ENCODE results near the gene GPI. TPM values are rescaled to one million over a fixed set of nuclear protein-coding genes. Genes with fewer than 3 reads are reported as not detected.

GPI gene
- total RNA-seq, 2 experiments from 2014 or later = 661 to 697 TPM

GRCh38 chr19:34343751-34344150 is 21.2 kb upstream of the GPI start:
- Mint-ChIP-seq H3K27me3 (ENCODE audit: low read depth) (no peaks in the 10 kb centered on the region), H3K36me3 (ENCODE audit: low read depth) (peaks cover 22% of the 10 kb centered on the region), H3K9me3 (ENCODE audit: insufficient read depth) (no peaks in the 10 kb centered on the region), H3K27ac (no peak overlapping the region), H3K4me1 (ENCODE audit: low read depth) (peaks cover 9% of the 10 kb centered on the region), H3K4me3 (no peak overlapping the region)
- ATAC-seq = no peak
- CTCF ChIA-PET = interaction anchor here (1.6 to 2.0 kb wide), 2 partner anchors 15 to 118 kb away, joined by 5 to 7 read pairs; no protein-coding TSS in a partner anchor
- no peak for DNase-seq
- POLR2A ChIA-PET = no interaction called here

DNA sequence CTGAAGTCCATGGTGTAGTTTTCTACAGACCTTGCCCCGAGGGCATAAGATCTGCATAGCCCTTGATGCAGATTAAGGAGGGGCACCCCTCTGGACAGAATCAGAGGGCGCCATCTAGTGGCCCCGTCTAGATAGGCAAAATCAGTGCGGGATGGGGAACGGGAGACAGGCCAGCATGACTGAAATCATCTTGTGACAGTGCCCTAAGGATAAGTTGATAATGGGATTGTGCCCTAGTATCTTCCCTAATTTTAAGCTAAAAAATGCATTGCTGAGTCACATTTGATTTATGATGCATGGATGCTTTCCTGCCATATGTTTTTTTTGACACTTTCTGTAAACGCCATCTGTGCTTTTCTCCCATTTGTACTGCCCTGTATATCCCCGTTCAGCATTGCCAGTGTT is 19.0 kb upstream of the GPI start:
- DNase-seq = peak; percentile 77
- CTCF ChIA-PET = interaction anchor here (0.6 to 2.4 kb wide), 33 partner anchors 8 to 304 kb away, joined by 3 to 15 read pairs (median 4); partner anchors contain the start of gene GPI
- POLR2A ChIA-PET = interaction anchor here (1.1 kb wide), 1 partner anchor 13 kb away, joined by 4 read pairs; no protein-coding TSS in a partner anchor

DNA sequence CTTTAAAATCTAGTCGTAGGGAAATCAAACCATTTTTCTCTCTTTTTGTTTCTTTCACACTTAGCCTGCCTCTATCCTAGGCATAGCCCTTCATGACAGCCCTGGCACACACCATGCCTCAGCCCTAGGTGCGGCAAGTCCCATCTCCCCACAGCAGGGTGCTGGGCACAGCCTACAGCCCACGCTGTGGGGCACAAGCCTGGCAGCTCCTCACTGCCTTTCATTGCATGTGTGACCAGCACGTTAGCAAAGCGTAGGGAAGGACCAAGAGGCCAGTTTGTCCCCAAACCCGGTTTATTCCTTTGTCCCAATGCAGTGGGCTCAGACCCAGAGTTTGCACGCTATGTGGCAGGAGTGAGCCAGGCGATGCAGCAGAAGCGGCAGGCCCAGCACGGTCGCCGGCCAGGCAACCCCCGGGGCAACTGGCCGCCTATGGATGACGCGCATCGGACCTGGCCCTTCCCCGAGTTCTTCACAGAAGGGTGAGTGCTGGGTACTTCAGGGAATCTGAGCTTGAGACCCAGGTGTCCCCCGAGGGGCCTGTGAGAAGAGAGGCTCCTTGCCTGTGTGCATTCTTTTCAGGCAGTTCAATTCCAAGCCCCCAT is 17.3 kb upstream of the GPI start:
- Mint-ChIP-seq H3K9me3 (ENCODE audit: insufficient read depth) (no peaks in the 10 kb centered on the region), H3K27me3 (ENCODE audit: low read depth) (no peaks in the 10 kb centered on the region), H3K36me3 (ENCODE audit: low read depth) (peaks cover 13% of the 10 kb centered on the region), H3K27ac (no peak overlapping the region), H3K4me3 (no peak overlapping the region), H3K4me1 (ENCODE audit: low read depth) (peaks cover 43% of the 10 kb centered on the region)
- ATAC-seq (no peak), DNase-seq (no peak)
- POLR2A ChIA-PET = interaction anchor here (0.8 kb wide), 1 partner anchor 10 kb away, joined by 3 read pairs; no protein-coding TSS in a partner anchor
- CTCF ChIA-PET = interaction anchor here (1.5 to 2.4 kb wide), 6 partner anchors 8 to 18 kb away, joined by 6 to 15 read pairs (median 10); partner anchors contain the start of gene GPI

More for the DNA sequence above, 19.0 kb upstream of the GPI start:
- H3K4me1 Mint-ChIP-seq (ENCODE audit: low read depth) = peaks cover 27% of the 10 kb centered on the region
- H3K4me3 Mint-ChIP-seq = no peak overlapping the region
- H3K27ac Mint-ChIP-seq = peak overlapping the region; percentile 9
- no peaks in the 10 kb centered on the region for H3K9me3 Mint-ChIP-seq (ENCODE audit: insufficient read depth)
- H3K27me3 Mint-ChIP-seq (ENCODE audit: low read depth) = no peaks in the 10 kb centered on the region
- ATAC-seq = peak; percentile 31
- peaks cover 21% of the 10 kb centered on the region for H3K36me3 Mint-ChIP-seq (ENCODE audit: low read depth)

GRCh38 chr19:34348899-34349487 is 16.0 kb upstream of the GPI start:
- H3K4me1 Mint-ChIP-seq (ENCODE audit: low read depth) = peaks cover 43% of the 10 kb centered on the region
- no peaks in the 10 kb centered on the region for H3K27me3 Mint-ChIP-seq (ENCODE audit: low read depth)
- CTCF ChIA-PET = interaction anchor here (0.8 to 3.1 kb wide), 4 partner anchors 10 to 81 kb away, joined by 3 to 20 read pairs (median 5); no protein-coding TSS in a partner anchor
- peaks cover 14% of the 10 kb centered on the region for H3K36me3 Mint-ChIP-seq (ENCODE audit: low read depth)
- POLR2A ChIA-PET = interaction anchor here (1.3 to 3.2 kb wide), 2 partner anchors 10 to 176 kb away, joined by 5 to 14 read pairs; partner anchors contain the start of gene LSM14A
- ATAC-seq (no peak), DNase-seq (no peak)
- H3K9me3 Mint-ChIP-seq (ENCODE audit: insufficient read depth) = no peaks in the 10 kb centered on the region
- H3K27ac Mint-ChIP-seq = peak overlapping the region; percentile 96
- no peak overlapping the region for H3K4me3 Mint-ChIP-seq

DNA sequence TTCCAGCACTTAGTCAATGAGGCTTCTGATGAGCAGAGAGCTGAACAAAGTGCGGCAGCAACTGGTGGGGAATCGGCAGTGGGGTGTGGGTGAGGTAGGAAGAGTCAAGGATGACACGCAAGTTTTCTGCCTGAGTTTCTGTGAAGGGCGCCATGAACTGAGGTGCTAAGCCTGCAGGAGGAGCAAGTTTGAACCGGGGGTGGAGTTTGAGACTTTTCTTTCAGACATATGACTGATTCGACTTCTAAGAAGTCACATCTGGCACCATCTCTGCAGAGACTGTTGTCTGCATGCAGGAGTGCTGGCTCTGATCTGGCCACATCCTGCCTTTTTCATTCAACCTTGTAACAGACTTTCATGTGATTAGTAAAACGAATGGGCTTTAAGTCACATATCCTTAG is 14.8 kb upstream of the GPI start:
- Mint-ChIP-seq H3K4me1 (ENCODE audit: low read depth) (peaks cover 43% of the 10 kb centered on the region), H3K27me3 (ENCODE audit: low read depth) (no peaks in the 10 kb centered on the region), H3K9me3 (ENCODE audit: insufficient read depth) (no peaks in the 10 kb centered on the region), H3K36me3 (ENCODE audit: low read depth) (peaks cover 17% of the 10 kb centered on the region), H3K27ac (peak overlapping the region; percentile 96), H3K4me3 (peak overlapping the region; percentile 46)
- POLR2A ChIA-PET = interaction anchor here (0.7 to 3.2 kb wide), 4 partner anchors 9 to 181 kb away, joined by 3 to 14 read pairs (median 4); partner anchors contain the start of gene LSM14A
- CTCF ChIA-PET = interaction anchor here (1.0 to 3.1 kb wide), 4 partner anchors 9 to 80 kb away, joined by 3 to 20 read pairs (median 5); no protein-coding TSS in a partner anchor
- ATAC-seq = peak; percentile 95
- DNase-seq = peak; percentile 92

DNA sequence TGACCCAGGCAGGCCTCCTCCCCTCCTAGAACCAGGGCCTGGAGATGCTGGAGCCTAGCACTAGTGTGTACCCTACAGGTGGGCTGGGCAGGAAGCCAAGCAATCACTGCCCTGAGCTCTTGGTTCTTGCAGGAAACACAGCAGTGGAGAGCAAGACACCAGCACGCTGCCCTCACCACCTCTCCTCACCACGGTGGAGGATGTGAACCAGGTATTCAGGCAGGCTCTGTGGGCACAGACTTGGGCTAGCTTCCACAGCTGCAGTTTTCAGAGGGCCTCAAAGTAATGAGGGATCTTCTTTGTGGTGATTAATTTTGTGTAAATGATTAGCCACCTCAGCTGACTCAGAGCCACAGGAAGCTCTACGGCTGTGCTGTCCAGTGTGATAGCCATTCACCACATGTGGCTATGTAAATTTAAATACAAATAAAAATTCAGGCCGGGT is 13.6 kb upstream of the GPI start:
- Mint-ChIP-seq H3K27ac (peak overlapping the region; percentile 92), H3K9me3 (ENCODE audit: insufficient read depth) (no peaks in the 10 kb centered on the region), H3K36me3 (ENCODE audit: low read depth) (peaks cover 12% of the 10 kb centered on the region), H3K4me1 (ENCODE audit: low read depth) (peaks cover 36% of the 10 kb centered on the region), H3K4me3 (peak overlapping the region; percentile 12), H3K27me3 (ENCODE audit: low read depth) (no peaks in the 10 kb centered on the region)
- CTCF ChIA-PET = interaction anchor here (0.8 to 3.1 kb wide), 4 partner anchors 8 to 47 kb away, joined by 3 to 20 read pairs (median 4); partner anchors contain the start of gene GPI
- POLR2A ChIA-PET = interaction anchor here (0.7 to 3.2 kb wide), 4 partner anchors 8 to 179 kb away, joined by 3 to 14 read pairs (median 4); partner anchors contain the start of genes LSM14A and UBA2
- DNase-seq (peak; percentile 54), ATAC-seq (no peak)

DNA sequence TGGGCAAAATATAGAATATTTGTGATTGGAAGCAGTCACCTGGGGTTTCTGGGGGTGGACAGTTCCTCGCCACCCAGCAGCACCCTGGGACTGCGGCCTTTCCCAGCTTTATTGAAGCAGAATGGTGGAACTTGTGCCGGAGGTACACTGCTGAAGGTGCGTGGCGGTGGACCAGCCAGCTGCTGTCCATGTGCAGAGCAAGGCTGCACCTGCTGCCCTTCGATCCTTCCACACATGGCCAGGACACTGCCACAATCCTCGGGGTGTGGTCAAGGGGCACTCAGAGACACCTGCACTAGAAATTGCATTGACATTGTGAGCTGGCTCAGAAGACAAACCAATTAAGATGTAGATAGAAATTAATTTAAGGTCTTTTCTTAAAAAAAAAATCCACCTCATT is 11.4 kb upstream of the GPI start:
- no peaks in the 10 kb centered on the region for H3K9me3 Mint-ChIP-seq (ENCODE audit: insufficient read depth)
- ATAC-seq = no peak
- no peak overlapping the region for H3K4me3 Mint-ChIP-seq

GRCh38 chr19:34355201-34355600 is 9.8 kb upstream of the GPI start:
- Mint-ChIP-seq H3K27ac (peak overlapping the region; percentile 26), H3K4me3 (no peak overlapping the region), H3K4me1 (ENCODE audit: low read depth) (peaks cover 48% of the 10 kb centered on the region), H3K9me3 (ENCODE audit: insufficient read depth) (no peaks in the 10 kb centered on the region), H3K27me3 (ENCODE audit: low read depth) (no peaks in the 10 kb centered on the region), H3K36me3 (ENCODE audit: low read depth) (peaks cover 23% of the 10 kb centered on the region)
- ChIA-PET CTCF (interaction anchor here (1.1 to 1.8 kb wide), 2 partner anchors 9 to 18 kb away, joined by 3 to 10 read pairs; no protein-coding TSS in a partner anchor), POLR2A (no interaction called here)
- DNase-seq = no peak
- ATAC-seq = no peak

More for the DNA sequence above, 11.4 kb upstream of the GPI start:
- POLR2A ChIA-PET = interaction anchor here (1.7 kb wide), 1 partner anchor 12 kb away, joined by 5 read pairs; the partner anchor contains the start of gene GPI
- CTCF ChIA-PET = no interaction called here
- Mint-ChIP-seq H3K36me3 (ENCODE audit: low read depth) (peaks cover 21% of the 10 kb centered on the region), H3K27me3 (ENCODE audit: low read depth) (no peaks in the 10 kb centered on the region), H3K27ac (no peak overlapping the region), H3K4me1 (ENCODE audit: low read depth) (peaks cover 48% of the 10 kb centered on the region)
- DNase-seq = no peak

DNA sequence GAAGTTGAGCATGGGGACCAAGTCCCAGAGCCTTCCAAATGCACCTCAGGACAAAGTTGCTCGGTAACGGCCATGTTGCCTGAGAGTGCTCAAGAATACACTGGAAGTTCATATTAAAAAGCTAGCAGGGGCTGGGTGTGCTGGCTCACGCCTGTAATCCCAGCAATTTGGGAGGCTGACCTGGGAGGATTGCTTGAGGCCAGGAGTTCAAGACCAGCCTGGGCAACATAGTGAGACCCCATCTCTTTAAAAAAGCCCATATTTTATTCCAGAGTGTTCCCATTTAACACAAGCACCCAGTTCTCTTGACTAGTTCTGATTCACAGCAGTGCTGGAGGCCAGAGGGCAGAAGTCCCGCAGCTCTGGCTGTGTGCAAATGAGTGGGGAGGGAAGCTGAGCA is 8.1 kb upstream of the GPI start:
- CTCF ChIA-PET = interaction anchor here (0.8 kb wide), 1 partner anchor 11 kb away, joined by 3 read pairs; no protein-coding TSS in a partner anchor
- H3K4me3 Mint-ChIP-seq = no peak overlapping the region
- H3K27ac Mint-ChIP-seq = peak overlapping the region; percentile 25
- H3K9me3 Mint-ChIP-seq (ENCODE audit: insufficient read depth) = no peaks in the 10 kb centered on the region
- DNase-seq (no peak), ATAC-seq (no peak)
- no peaks in the 10 kb centered on the region for H3K27me3 Mint-ChIP-seq (ENCODE audit: low read depth)
- peaks cover 41% of the 10 kb centered on the region for H3K4me1 Mint-ChIP-seq (ENCODE audit: low read depth)
- H3K36me3 Mint-ChIP-seq (ENCODE audit: low read depth) = peaks cover 20% of the 10 kb centered on the region
- POLR2A ChIA-PET = interaction anchor here (1.1 kb wide), 1 partner anchor 9 kb away, joined by 6 read pairs; the partner anchor contains the start of gene GPI

DNA sequence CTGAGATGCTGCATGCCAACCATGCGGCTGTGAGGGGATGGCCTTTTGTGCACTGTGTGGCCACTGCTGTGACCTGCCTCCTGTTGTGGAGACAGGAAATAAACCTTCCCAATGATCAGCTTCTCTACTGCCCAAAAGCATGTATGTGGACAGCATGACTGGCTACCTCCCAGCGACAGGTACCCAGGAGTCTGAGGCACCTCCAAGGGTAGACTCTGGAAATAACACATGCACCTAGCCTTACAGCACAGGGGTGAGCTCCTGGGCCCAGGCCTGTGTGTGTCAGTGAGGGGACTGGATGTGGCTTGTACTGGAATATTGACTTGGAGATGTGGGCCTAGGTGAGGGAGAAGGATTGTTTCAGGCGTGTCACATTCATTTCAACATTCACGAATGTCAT is 7.6 kb upstream of the GPI start:
- POLR2A ChIA-PET = interaction anchor here (1.1 kb wide), 1 partner anchor 8 kb away, joined by 6 read pairs; the partner anchor contains the start of gene GPI
- peak overlapping the region; percentile 4 for H3K4me3 Mint-ChIP-seq
- no peak for ATAC-seq
- no peaks in the 10 kb centered on the region for H3K27me3 Mint-ChIP-seq (ENCODE audit: low read depth)
- H3K9me3 Mint-ChIP-seq (ENCODE audit: insufficient read depth) = no peaks in the 10 kb centered on the region
- CTCF ChIA-PET = interaction anchor here (0.8 to 3.0 kb wide), 2 partner anchors 7 to 11 kb away, joined by 3 to 20 read pairs; no protein-coding TSS in a partner anchor
- H3K4me1 Mint-ChIP-seq (ENCODE audit: low read depth) = peaks cover 39% of the 10 kb centered on the region
- no peak for DNase-seq
- peak overlapping the region; percentile 48 for H3K27ac Mint-ChIP-seq
- H3K36me3 Mint-ChIP-seq (ENCODE audit: low read depth) = peaks cover 20% of the 10 kb centered on the region

DNA sequence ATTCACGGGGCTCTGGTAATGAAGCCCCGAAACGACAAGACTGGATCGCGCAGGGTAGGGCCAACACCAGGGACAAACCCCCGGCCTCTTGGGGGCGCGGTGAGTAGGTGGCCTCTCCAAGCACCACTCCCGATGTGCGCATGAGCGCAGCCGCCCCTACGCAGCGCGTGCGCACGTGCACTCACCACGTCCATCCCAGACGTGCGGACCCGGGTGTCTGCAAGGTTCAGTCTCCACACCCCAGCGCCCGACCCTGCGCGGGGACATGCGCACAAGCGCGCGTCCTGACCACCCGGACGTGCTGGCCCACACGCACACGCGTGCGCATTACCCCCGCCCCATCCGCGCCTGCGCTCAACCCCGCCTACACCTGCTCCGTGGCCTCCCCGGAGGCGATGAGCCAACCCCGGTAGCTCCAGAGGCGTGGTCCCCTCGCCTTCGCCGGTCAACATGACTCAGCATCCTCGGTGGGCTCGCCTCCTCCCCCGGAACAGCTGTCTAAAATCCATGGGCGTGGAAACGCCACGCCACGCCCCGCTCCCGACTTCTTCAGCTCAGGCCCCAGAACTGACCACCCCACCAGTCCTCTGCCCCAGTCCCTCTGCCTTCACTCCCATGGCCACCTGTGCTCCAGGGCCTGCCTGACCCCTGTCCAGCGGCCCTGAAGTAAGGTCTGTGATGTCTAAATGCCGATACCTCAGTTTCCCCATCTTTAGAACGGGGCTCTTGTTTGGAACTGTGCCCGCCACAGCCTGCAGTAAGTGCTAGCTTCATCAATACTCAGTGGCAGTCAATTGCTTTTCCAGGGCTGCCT is 5.6 kb upstream of the GPI start:
- DNase-seq (peak; percentile 97), ATAC-seq (peak; percentile 96)
- H3K27me3 Mint-ChIP-seq (ENCODE audit: low read depth) = no peaks in the 10 kb centered on the region
- H3K36me3 Mint-ChIP-seq (ENCODE audit: low read depth) = peaks cover 15% of the 10 kb centered on the region
- peak overlapping the region; percentile 83 for H3K4me3 Mint-ChIP-seq
- ChIA-PET CTCF (interaction anchor here (0.9 to 3.0 kb wide), 11 partner anchors 9 to 215 kb away, joined by 3 to 20 read pairs (median 4); partner anchors contain the start of gene LSM14A), POLR2A (interaction anchor here (0.9 to 2.3 kb wide), 5 partner anchors 9 to 187 kb away, joined by 3 to 14 read pairs (median 4); partner anchors contain the start of genes LSM14A and UBA2)
- peak overlapping the region; percentile 88 for H3K27ac Mint-ChIP-seq
- H3K9me3 Mint-ChIP-seq (ENCODE audit: insufficient read depth) = no peaks in the 10 kb centered on the region
- H3K4me1 Mint-ChIP-seq (ENCODE audit: low read depth) = peaks cover 49% of the 10 kb centered on the region

Measured in activated CD8-positive, alpha-beta T cell treated with anti-CD3 and anti-CD28 coated beads, Interleukin-2, amount 10 ng/mL, durations not matched to agents 7 days and 5 days (primary cell).